HG03045 (cell line): ENCODE data around the gene NEK10.

Experiments used
- ATAC-seq: cut with Tn5 transposase; IDR thresholded peaks from one replicate; pipeline ENCODE4 v1.9.1; 2021; ENCODE audit warnings: mild to moderate bottlenecking, moderate library complexity; ENCODE audit not compliant: unreplicated experiment

Gene NEK10

GRCh38 chr3:27078246-27078913, 290.8 kb downstream of the NEK10 start:
- ATAC-seq = no peak

- ATAC-seq = no peak
Observed at GRCh38 chr3:27076815-27077630, 292.2 kb downstream of the NEK10 start.

GRCh38 chr3:27074914-27075313, 294.3 kb downstream of the NEK10 start:
- no peak for ATAC-seq

GRCh38 chr3:27073912-27074311, 295.3 kb downstream of the NEK10 start:
- ATAC-seq = no peak

- ATAC-seq = no peak
Observed at GRCh38 chr3:27072810-27073651, 296.2 kb downstream of the NEK10 start.

GRCh38 chr3:27060336-27060735, 308.8 kb downstream of the NEK10 start:
- no peak for ATAC-seq
